ENCODE data around the gene RNF31.

- no peak for TF ChIP-seq POLR2A (IDR thresholded peaks at IDR 0.05)
- no peak for TF ChIP-seq CTCF (IDR thresholded peaks at IDR 0.05)
Observed at GRCh38 chr14:24145690-24146452, 1.4 kb upstream of the RNF31 start.

Data from ovary (tissue), 3 donors.